Fibroblast of villous mesenchyme (primary cell): ENCODE results near the gene ROBO4. TPM values are rescaled to one million over a fixed set of nuclear protein-coding genes. Genes with fewer than 3 reads are reported as not detected.

Experiments
- DNase-seq: peaks from one replicate; pipeline ENCODE4 v3.0.0-alpha.2; 2010; ENCODE audit warnings: low read depth
- H3K4me3 ChIP-seq: 2 replicates; pipeline ENCODE4 v1.5.1; 2011; ENCODE audit warnings: low read depth, mild to moderate bottlenecking, low read length
- total RNA-seq: library from RNA; depleted of rRNA; stranded (reverse); fragments of >200 nt; gene quantifications from 2 replicates; pipeline ENCODE4 v1.2.3, GENCODE V29; 2012
- TF ChIP-seq, protein P1 (sequence below): IDR thresholded peaks from 2 replicates; pipeline ENCODE4 v1.5.1; 2012; ENCODE audit warnings: low read depth, mild to moderate bottlenecking, low read length; ENCODE audit not compliant: insufficient read depth

The ROBO4 gene
- total RNA-seq, 1 donor: 0.86 TPM

GRCh38 chr11:124934862-124935547, 37.3 kb upstream of the ROBO4 start:
- no peak overlapping the region for H3K4me3 ChIP-seq
- TF ChIP-seq, protein P1, sequence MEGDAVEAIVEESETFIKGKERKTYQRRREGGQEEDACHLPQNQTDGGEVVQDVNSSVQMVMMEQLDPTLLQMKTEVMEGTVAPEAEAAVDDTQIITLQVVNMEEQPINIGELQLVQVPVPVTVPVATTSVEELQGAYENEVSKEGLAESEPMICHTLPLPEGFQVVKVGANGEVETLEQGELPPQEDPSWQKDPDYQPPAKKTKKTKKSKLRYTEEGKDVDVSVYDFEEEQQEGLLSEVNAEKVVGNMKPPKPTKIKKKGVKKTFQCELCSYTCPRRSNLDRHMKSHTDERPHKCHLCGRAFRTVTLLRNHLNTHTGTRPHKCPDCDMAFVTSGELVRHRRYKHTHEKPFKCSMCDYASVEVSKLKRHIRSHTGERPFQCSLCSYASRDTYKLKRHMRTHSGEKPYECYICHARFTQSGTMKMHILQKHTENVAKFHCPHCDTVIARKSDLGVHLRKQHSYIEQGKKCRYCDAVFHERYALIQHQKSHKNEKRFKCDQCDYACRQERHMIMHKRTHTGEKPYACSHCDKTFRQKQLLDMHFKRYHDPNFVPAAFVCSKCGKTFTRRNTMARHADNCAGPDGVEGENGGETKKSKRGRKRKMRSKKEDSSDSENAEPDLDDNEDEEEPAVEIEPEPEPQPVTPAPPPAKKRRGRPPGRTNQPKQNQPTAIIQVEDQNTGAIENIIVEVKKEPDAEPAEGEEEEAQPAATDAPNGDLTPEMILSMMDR: peak; percentile 14
- DNase-seq: peak; percentile 87

DNA sequence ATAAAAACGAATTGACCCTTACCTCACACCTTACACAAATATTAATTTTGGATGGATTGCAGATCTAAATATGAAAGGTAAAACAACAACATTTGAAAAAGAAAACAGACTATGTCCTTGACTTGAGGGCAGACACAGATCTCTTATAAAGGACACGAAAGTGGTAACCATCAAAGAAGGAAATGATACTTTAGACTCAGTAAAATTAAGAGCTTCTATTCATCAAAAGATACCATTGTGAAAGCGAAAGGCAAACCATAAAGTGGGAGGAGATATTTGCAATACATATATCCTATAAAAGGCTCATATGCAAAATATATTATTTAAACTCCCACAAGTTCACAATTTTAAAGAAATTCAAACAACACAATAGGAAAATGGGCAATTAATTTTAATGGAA, 33.1 kb upstream of the ROBO4 start:
- no peak overlapping the region for H3K4me3 ChIP-seq
- TF ChIP-seq, protein P1: no peak
- DNase-seq: no peak

DNA sequence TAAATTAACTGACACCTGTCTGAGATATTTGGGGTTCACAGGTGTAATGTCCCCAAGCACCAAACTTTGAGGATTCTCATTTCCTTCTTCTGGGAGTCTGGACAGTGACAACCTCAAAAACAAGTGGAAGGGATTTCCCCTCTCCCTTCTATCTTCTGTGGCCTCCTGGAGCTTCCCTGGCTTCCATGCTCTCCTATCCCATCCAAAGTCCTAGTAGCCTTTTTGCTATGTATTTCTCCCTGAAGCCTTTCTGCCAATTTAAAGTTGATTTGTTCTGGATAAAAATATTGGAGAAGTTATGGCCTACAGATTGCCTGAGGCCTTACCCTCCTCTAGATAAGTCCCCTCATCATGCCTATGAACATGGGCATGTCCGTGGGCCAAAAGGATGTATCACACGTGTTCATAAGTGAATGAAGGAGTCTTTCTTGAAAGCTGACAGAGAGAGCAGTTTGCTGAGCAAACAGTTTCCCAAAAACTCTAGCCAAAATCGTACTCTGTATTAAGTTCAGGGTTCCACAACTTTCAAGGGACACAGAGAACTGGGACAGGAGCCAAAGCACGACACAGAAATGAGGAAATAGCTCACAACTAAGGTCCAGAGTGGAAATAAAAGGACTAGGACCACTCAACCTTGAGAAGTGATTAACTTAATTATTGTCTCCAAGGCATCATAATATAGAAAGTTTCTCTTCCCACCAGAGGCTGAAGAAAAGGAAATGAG, 31.4 kb upstream of the ROBO4 start:
- DNase-seq: no peak
- TF ChIP-seq, protein P1: no peak
- no peak overlapping the region for H3K4me3 ChIP-seq

- TF ChIP-seq, protein P1: no peak
- DNase-seq: no peak
- H3K4me3 ChIP-seq: no peak overlapping the region
Observed at GRCh38 chr11:124923296-124923695, 25.6 kb upstream of the ROBO4 start.

- TF ChIP-seq, protein P1: no peak
- no peak for DNase-seq
Observed at GRCh38 chr11:124922831-124923230, 25.2 kb upstream of the ROBO4 start.

GRCh38 chr11:124920870-124921609, 23.4 kb upstream of the ROBO4 start:
- TF ChIP-seq, protein P1: no peak
- peak overlapping the region; percentile 51 for H3K4me3 ChIP-seq
- peak; percentile 76 for DNase-seq

More at GRCh38 chr11:124922831-124923230, 25.2 kb upstream of the ROBO4 start:
- H3K4me3 ChIP-seq: no peak overlapping the region
